Mammary epithelial cell (primary cell): ENCODE measurements around the gene TSHB.

Source experiments
- EZH2 ChIP-seq: IDR thresholded peaks from 2 replicates; pipeline ENCODE4 v1.6.1; 2012; ENCODE audit warnings: low read length, inconsistent platforms, borderline replicate concordance
- TF ChIP-seq, protein P1 (sequence below), 2 donors: IDR thresholded peaks in 1 of 2; conservative IDR thresholded peaks in 1 of 2; 2 replicates each; pipeline ENCODE4 v1.5.1; 2011 to 2012; ENCODE audit warnings: inconsistent platforms in 2 of 2, low read length in 2 of 2, mild to moderate bottlenecking in 2 of 2, control low read depth in 1 of 2, low read depth in 1 of 2; ENCODE audit not compliant: insufficient read depth in 1 of 2; ENCODE audit errors: extremely low read depth in 1 of 2

- TF ChIP-seq, protein P1, sequence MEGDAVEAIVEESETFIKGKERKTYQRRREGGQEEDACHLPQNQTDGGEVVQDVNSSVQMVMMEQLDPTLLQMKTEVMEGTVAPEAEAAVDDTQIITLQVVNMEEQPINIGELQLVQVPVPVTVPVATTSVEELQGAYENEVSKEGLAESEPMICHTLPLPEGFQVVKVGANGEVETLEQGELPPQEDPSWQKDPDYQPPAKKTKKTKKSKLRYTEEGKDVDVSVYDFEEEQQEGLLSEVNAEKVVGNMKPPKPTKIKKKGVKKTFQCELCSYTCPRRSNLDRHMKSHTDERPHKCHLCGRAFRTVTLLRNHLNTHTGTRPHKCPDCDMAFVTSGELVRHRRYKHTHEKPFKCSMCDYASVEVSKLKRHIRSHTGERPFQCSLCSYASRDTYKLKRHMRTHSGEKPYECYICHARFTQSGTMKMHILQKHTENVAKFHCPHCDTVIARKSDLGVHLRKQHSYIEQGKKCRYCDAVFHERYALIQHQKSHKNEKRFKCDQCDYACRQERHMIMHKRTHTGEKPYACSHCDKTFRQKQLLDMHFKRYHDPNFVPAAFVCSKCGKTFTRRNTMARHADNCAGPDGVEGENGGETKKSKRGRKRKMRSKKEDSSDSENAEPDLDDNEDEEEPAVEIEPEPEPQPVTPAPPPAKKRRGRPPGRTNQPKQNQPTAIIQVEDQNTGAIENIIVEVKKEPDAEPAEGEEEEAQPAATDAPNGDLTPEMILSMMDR (conservative IDR thresholded peaks at IDR 0.05 in 1 of 2, IDR thresholded peaks at IDR 0.05 in 1 of 2; ENCODE audit: extremely low read depth in 1 of 2, insufficient read depth in 1 of 2, low read depth in 1 of 2, low read length in 2 of 2) = no peak
- TF ChIP-seq EZH2 = no peak
Measured at GRCh38 chr1:115073298-115074087, 43.9 kb downstream of the TSHB start.
